ENCODE measurements around the gene ZNF616. TPM values are rescaled to one million over a fixed set of nuclear protein-coding genes. Genes with fewer than 3 reads are reported as not detected.

Gene ZNF616
- total and polyA plus RNA-seq, 4 donors, result 2.6 to 18.0 (median 5.2) TPM

GRCh38 chr19:52140032-52140710, 433 bp upstream of the ZNF616 start:
- 15 to 22% methylated on average over 22 of the region's 22 CpGs for WGBS, 2 donors
- Histone ChIP-seq H3K9ac (ENCODE audit: insufficient read depth in 1 of 2, low read length in 2 of 2) (peak overlapping the region in 1 of 2 donors; percentile 76), H3K27ac (ENCODE audit: low read depth in 1 of 2, low read length in 1 of 2) (peak overlapping the region; percentile 21 to 42), H3K27me3 (ENCODE audit: control insufficient read depth in 3 of 3, insufficient read depth in 3 of 3, low read length in 2 of 3) (no peaks in the 10 kb centered on the region), H3K4me3 (no peak overlapping the region), H3K36me3 (ENCODE audit: control insufficient read depth in 4 of 4, insufficient read depth in 4 of 4, low read length in 4 of 4) (no peaks in the 10 kb centered on the region), H3K9me3 (ENCODE audit: control insufficient read depth in 4 of 4, insufficient read depth in 3 of 4, low read length in 3 of 4) (peaks cover 0 to 5% (median 2%) of the 10 kb centered on the region in 4 donors), H3K4me1 (ENCODE audit: control insufficient read depth in 5 of 5, insufficient read depth in 5 of 5, low read length in 5 of 5) (peaks cover 0 to 16% (median 2%) of the 10 kb centered on the region in 5 donors)
- TF ChIP-seq CTCF (IDR thresholded peaks at IDR 0.05; ENCODE audit: control extremely low read depth, extremely low read depth), result no peak
- DNase-seq, result no peak
- ATAC-seq (ENCODE audit: insufficient read depth, low FRiP score), result peak; percentile 100

GRCh38 chr19:52138983-52139251, 821 bp downstream of the ZNF616 start:
- peaks cover 0 to 16% (median 2%) of the 10 kb centered on the region in 5 donors for H3K4me1 ChIP-seq (ENCODE audit: control insufficient read depth in 5 of 5, insufficient read depth in 5 of 5, low read length in 5 of 5)
- peaks cover 0 to 7% (median 2%) of the 10 kb centered on the region in 4 donors for H3K36me3 ChIP-seq (ENCODE audit: control insufficient read depth in 4 of 4, insufficient read depth in 4 of 4, low read length in 4 of 4)
- DNase-seq, result no peak
- H3K9me3 ChIP-seq (ENCODE audit: control insufficient read depth in 4 of 4, insufficient read depth in 3 of 4, low read length in 3 of 4), result peaks cover 0 to 9% (median 6%) of the 10 kb centered on the region in 4 donors
- peak overlapping the region; percentile 61 for H3K4me3 ChIP-seq
- 0% methylated on average over 5 to 7 of the region's 7 CpGs for WGBS, 2 donors
- TF ChIP-seq CTCF (IDR thresholded peaks at IDR 0.05; ENCODE audit: control extremely low read depth, extremely low read depth), result no peak
- no peaks in the 10 kb centered on the region for H3K27me3 ChIP-seq (ENCODE audit: control insufficient read depth in 3 of 3, insufficient read depth in 3 of 3, low read length in 2 of 3)
- H3K27ac ChIP-seq (ENCODE audit: low read depth in 1 of 2, low read length in 1 of 2), result peak overlapping the region in 1 of 2 donors; percentile 98
- ATAC-seq (ENCODE audit: insufficient read depth, low FRiP score), result no peak
- H3K9ac ChIP-seq (ENCODE audit: insufficient read depth in 1 of 2, low read length in 2 of 2), result peak overlapping the region; percentile 83 to 94

- Histone ChIP-seq H3K27ac (ENCODE audit: low read depth in 1 of 2, low read length in 1 of 2) (peak overlapping the region in 1 of 2 donors; percentile 98), H3K9ac (ENCODE audit: insufficient read depth in 1 of 2, low read length in 2 of 2) (peak overlapping the region; percentile 83 to 94), H3K4me3 (peak overlapping the region; percentile 61), H3K27me3 (ENCODE audit: control insufficient read depth in 3 of 3, insufficient read depth in 3 of 3, low read length in 2 of 3) (no peaks in the 10 kb centered on the region), H3K36me3 (ENCODE audit: control insufficient read depth in 4 of 4, insufficient read depth in 4 of 4, low read length in 4 of 4) (peaks cover 0 to 10% (median 2%) of the 10 kb centered on the region in 4 donors), H3K9me3 (ENCODE audit: control insufficient read depth in 4 of 4, insufficient read depth in 3 of 4, low read length in 3 of 4) (peaks cover 0 to 9% (median 7%) of the 10 kb centered on the region in 4 donors), H3K4me1 (ENCODE audit: control insufficient read depth in 5 of 5, insufficient read depth in 5 of 5, low read length in 5 of 5) (peaks cover 0 to 16% (median 2%) of the 10 kb centered on the region in 5 donors)
- DNase-seq (peak; percentile 65 to 77 (median 71)), ATAC-seq (ENCODE audit: insufficient read depth, low FRiP score) (no peak)
- no peak for TF ChIP-seq CTCF (IDR thresholded peaks at IDR 0.05; ENCODE audit: control extremely low read depth, extremely low read depth)
- 11% methylated on average over 14 of the region's 14 CpGs for WGBS, 2 donors
Measured at GRCh38 chr19:52138278-52138982, 1.3 kb downstream of the ZNF616 start.

Measured in lung (tissue), 12 donors.